ENCODE data around the gene RNU1-3.
A peak's percentile ranks its signal among the peaks of the same experiment; 100 is the strongest.
"Not testable (repeated sequence)": the region's sequence is repeated elsewhere in the genome, so short reads cannot be mapped to it uniquely, and the experiment has no call there.

Gene RNU1-3

GRCh38 chr1:16666502-16667413 lies at the start of gene RNU1-3:
Gene RNU1-3, minus strand, starts transcription at chr1:16666948.
- H3K4me3 ChIP-seq (replicated peaks in 1 of 2; ENCODE audit: low read depth in 2 of 2, low read length in 2 of 2); DNase-seq (ENCODE audit: low read depth in 2 of 2): not testable (repeated sequence)

DNA sequence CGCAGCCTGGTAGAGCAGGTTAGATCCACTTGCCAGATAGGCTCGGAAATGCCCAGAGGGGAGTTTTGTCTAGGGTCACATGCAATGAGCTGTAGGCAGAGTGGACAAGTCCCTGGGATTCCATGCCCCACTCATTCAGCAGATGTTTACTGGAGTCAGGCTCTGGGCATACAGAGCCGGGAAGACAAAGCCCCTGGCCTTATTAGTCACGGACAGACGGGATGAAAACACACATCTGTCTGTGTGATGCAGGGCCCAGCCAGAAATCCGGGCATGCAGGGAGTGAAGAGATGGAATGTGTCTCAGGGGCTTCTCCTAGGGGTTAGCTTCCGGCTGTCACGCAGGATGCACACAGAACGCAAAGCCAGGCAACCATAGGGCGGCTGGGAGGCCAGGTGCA lies 46.7 kb upstream of the RNU1-3 start:
- DNase-seq (ENCODE audit: low read depth in 2 of 2); H3K4me3 ChIP-seq (replicated peaks in 1 of 2; ENCODE audit: low read depth in 2 of 2, low read length in 2 of 2): not testable (repeated sequence)

DNA sequence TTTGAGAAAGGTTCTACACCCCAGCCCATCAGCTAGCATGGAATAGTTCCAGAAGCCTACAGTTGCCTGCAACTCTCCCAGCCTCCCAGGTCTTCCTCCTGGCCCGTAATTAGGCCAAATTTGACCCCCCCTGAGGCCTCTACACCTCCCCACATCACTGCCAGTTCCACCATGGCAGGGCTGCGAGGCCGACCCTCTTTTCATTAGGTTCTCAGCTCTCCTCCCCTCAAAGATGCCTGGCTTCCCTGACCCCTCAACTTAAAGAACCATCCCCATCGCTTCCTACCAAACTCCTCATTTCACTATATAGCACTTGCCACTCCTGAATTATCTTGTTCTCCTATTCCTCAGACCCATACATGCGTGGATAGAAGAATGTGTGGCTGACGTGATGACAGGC lies 46.2 kb upstream of the RNU1-3 start:
- DNase-seq (ENCODE audit: low read depth in 2 of 2); H3K4me3 ChIP-seq (replicated peaks in 1 of 2; ENCODE audit: low read depth in 2 of 2, low read length in 2 of 2): not testable (repeated sequence)

GRCh38 chr1:16712582-16712981 lies 45.8 kb upstream of the RNU1-3 start:
- DNase-seq (ENCODE audit: low read depth in 2 of 2); H3K4me3 ChIP-seq (replicated peaks in 1 of 2; ENCODE audit: low read depth in 2 of 2, low read length in 2 of 2): not testable (repeated sequence)

GRCh38 chr1:16712131-16712530 lies 45.4 kb upstream of the RNU1-3 start:
- DNase-seq (ENCODE audit: low read depth in 2 of 2); H3K4me3 ChIP-seq (replicated peaks in 1 of 2; ENCODE audit: low read depth in 2 of 2, low read length in 2 of 2): not testable (repeated sequence)

DNA sequence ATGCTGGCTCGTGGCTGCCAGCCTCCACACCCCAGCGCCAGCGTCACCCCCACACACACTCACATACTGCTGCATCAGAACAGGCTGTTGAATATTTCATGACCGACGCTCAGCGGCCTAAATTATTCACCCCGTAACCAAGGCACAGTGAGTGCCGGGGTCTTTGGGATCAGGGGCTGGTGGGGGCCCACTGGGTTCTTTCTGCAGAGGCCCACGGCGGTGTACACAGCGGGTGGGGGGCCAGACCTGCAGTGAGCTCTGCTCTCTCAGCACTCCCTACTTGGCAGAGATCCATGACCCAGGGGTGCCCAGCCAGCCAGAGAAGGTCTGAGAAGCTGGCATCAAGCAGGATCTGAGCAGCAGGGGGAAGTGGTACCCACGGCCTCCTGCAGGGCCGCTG lies 43.9 kb upstream of the RNU1-3 start:
- H3K4me3 ChIP-seq (replicated peaks in 1 of 2; ENCODE audit: low read depth in 2 of 2, low read length in 2 of 2); DNase-seq (ENCODE audit: low read depth in 2 of 2): not testable (repeated sequence)

GRCh38 chr1:16709659-16710087 lies 42.9 kb upstream of the RNU1-3 start:
- peak in 1 of 2 donors; percentile 28 for DNase-seq (ENCODE audit: low read depth in 2 of 2)
- H3K4me3 ChIP-seq (replicated peaks in 1 of 2; ENCODE audit: low read depth in 2 of 2, low read length in 2 of 2) = not testable (repeated sequence)
- TF ChIP-seq, protein P1, sequence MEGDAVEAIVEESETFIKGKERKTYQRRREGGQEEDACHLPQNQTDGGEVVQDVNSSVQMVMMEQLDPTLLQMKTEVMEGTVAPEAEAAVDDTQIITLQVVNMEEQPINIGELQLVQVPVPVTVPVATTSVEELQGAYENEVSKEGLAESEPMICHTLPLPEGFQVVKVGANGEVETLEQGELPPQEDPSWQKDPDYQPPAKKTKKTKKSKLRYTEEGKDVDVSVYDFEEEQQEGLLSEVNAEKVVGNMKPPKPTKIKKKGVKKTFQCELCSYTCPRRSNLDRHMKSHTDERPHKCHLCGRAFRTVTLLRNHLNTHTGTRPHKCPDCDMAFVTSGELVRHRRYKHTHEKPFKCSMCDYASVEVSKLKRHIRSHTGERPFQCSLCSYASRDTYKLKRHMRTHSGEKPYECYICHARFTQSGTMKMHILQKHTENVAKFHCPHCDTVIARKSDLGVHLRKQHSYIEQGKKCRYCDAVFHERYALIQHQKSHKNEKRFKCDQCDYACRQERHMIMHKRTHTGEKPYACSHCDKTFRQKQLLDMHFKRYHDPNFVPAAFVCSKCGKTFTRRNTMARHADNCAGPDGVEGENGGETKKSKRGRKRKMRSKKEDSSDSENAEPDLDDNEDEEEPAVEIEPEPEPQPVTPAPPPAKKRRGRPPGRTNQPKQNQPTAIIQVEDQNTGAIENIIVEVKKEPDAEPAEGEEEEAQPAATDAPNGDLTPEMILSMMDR (IDR thresholded peaks at IDR 0.05; ENCODE audit: low read depth, low read length) = peak; percentile 55

DNA sequence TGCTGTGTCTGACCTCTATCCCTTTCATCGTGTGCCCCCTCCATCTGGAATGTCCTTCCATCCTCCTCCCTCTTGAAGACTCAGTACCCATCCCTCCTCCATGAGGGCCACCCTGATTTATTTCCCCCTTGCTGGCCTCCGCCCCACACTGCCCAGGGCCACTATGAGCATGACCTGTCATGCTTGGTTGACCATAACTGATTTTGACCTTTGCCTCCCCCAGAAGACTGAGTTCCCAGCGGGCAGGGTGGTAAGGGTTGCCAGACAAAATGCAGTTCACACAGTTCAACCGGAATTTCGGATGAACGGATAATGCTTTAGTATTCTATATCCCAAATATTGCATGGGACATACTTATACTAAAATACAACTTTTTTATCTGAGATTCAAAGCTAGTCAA lies 42.0 kb upstream of the RNU1-3 start:
- H3K4me3 ChIP-seq (replicated peaks in 1 of 2; ENCODE audit: low read depth in 2 of 2, low read length in 2 of 2); DNase-seq (ENCODE audit: low read depth in 2 of 2): not testable (repeated sequence)

DNA sequence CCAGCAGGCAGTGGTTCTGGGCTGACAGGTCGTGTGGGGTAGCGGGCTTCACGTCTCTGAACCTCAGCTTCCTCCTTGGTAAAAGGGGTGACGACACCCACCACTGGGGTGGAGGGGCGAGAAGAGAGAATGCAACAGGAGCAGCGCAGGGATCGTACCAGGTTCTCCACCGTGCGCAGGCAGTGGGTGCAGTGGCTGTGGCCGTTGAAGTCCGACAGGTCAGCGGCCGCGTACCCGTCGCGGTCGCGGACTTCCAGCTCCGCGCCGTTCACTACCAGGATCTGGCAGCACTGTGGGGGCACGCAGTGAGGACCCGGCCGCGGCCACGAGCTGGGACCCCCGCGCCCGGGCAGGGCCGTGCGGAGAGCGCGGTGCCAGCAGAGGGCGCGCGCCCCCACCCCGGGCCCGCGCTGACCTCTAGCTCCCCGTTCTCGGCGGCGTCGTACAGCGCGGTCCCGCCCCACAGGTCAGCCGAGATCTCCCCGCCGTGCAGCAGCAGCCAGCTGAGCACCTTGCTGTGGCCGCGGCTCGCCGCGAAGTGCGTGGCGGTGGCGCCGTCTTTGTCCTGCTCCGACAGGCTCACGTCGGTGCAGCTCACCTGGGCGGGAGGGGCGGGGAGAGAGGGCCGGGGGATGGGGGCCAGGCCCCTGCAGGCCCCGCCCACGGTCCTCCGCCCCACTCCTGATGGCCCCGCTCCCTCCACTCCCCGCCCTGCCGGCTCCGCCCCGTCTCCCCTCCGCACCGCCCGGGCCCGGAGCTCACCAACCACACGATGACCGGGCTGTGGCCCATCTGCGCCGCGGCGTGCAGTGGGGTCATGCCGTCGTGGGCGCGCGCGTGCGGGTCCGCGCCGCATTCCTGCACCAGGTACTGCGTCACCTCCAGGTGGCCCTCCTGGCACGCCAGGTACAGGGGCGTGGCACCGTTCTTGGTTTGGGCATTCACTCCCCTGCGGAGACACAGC lies 40.7 kb upstream of the RNU1-3 start:
- not testable (repeated sequence) for DNase-seq (ENCODE audit: low read depth in 2 of 2); H3K4me3 ChIP-seq (replicated peaks in 1 of 2; ENCODE audit: low read depth in 2 of 2, low read length in 2 of 2)

GRCh38 chr1:16706302-16706701 lies 39.6 kb upstream of the RNU1-3 start:
- not testable (repeated sequence) for DNase-seq (ENCODE audit: low read depth in 2 of 2); H3K4me3 ChIP-seq (replicated peaks in 1 of 2; ENCODE audit: low read depth in 2 of 2, low read length in 2 of 2)

DNA sequence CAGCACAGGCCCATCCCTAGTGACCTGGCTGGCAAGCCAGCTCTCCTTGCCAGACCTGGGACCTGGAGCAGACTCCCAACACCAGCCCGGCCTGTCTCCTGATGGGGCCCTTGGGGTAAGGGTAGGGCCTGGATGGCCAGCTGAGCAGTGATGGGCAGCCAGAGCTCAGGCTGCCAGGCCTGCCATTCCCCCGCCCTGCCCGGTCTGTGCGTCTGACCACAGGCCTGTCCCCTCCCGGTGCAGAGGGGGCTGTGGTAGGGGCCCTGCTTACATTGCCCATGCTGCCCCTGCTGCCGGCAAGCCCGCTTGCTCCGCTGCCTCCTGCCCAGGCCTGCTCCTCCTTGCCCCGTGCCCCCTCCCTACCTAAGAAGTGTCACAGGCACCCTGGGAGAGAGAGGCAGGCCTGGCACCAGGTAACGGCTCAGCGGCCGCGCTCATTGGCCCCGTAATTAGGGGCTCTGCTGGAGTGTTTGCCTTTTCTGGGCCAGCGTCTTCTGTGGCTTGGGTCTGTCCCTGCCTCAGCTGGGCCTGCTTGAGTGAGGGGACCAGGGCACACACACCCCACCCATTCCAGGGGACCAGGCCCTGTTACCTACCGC lies 37.9 kb upstream of the RNU1-3 start:
- not testable (repeated sequence) for DNase-seq (ENCODE audit: low read depth in 2 of 2); H3K4me3 ChIP-seq (replicated peaks in 1 of 2; ENCODE audit: low read depth in 2 of 2, low read length in 2 of 2)

DNA sequence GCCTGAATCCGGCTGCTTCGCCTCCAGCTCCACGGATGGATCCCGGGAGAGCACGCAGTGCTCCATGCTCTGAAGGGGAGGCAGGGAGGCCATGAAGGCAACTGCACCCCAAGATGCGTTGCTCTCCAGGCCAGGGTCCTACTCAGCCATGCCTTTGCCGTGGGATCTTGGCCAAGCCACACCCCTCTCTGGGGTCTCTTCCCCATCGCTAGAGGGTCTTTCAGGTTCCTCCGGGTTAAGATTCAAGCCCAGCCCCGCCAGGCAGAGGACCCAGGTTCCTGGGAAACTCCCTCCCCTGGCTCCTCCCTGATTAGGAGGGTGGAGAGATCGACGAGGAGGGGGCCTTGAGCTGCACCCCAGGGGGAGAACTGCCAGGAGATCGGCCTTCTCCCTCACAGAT lies 37.3 kb upstream of the RNU1-3 start:
- H3K4me3 ChIP-seq (replicated peaks in 1 of 2; ENCODE audit: low read depth in 2 of 2, low read length in 2 of 2); DNase-seq (ENCODE audit: low read depth in 2 of 2): not testable (repeated sequence)

- DNase-seq (ENCODE audit: low read depth in 2 of 2); H3K4me3 ChIP-seq (replicated peaks in 1 of 2; ENCODE audit: low read depth in 2 of 2, low read length in 2 of 2): not testable (repeated sequence)
Observed at GRCh38 chr1:16703602-16704001, 36.9 kb upstream of the RNU1-3 start.

- DNase-seq (ENCODE audit: low read depth in 2 of 2); H3K4me3 ChIP-seq (replicated peaks in 1 of 2; ENCODE audit: low read depth in 2 of 2, low read length in 2 of 2): not testable (repeated sequence)
Observed at GRCh38 chr1:16703141-16703540, 36.4 kb upstream of the RNU1-3 start.

DNA sequence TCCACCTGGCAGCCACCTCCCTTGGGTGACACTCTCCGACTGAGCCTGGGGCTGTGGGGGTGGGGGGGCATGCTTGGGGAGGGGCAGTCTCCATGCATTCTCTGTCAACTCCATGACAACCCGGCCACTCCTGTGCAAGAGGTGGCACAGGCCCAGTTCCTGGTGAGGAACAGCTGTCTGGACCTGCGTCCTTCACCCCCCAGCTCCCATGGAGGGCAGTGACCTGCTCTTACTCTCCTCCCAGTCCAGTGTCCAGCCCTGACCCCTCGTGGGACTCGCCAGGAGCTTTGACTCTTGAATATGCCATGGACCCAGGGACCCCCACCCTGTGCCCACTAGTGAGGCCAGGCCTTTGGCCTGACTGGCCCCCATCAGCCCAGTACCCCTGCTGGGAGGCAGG lies 35.5 kb upstream of the RNU1-3 start:
- not testable (repeated sequence) for DNase-seq (ENCODE audit: low read depth in 2 of 2); H3K4me3 ChIP-seq (replicated peaks in 1 of 2; ENCODE audit: low read depth in 2 of 2, low read length in 2 of 2)

GRCh38 chr1:16701189-16701588 lies 34.4 kb upstream of the RNU1-3 start:
- H3K4me3 ChIP-seq (replicated peaks in 1 of 2; ENCODE audit: low read depth in 2 of 2, low read length in 2 of 2) = not testable (repeated sequence)

More at GRCh38 chr1:16701189-16701588, 34.4 kb upstream of the RNU1-3 start:
- not testable (repeated sequence) for DNase-seq (ENCODE audit: low read depth in 2 of 2)
